GM12878 (cell line): ENCODE measurements around the gene HNRNPAB.
A peak's percentile ranks its signal among the peaks of the same experiment; 100 is the strongest.

Source experiments
- POLR2A ChIP-seq: IDR thresholded peaks from 2 replicates; pipeline ENCODE4 v1.6.1; 2011; ENCODE audit warnings: low read depth, mild to moderate bottlenecking, low read length
- TCF3 ChIP-seq: IDR thresholded peaks from 2 replicates; pipeline ENCODE4 v1.6.1; 2012; ENCODE audit warnings: low read depth, mild to moderate bottlenecking, low read length, borderline replicate concordance; ENCODE audit not compliant: insufficient read depth
- TF ChIP-seq, protein P1 (sequence below), 3 experiments: IDR thresholded peaks in 2 of 3; conservative IDR thresholded peaks in 1 of 3; 2 replicates each; pipeline ENCODE4 v1.5.1; 2011; ENCODE audit warnings: low read depth in 3 of 3, low read length in 3 of 3, mild to moderate bottlenecking in 3 of 3, control low read depth in 2 of 3, moderate library complexity in 2 of 3, inconsistent platforms in 1 of 3, mixed read lengths in 1 of 3; ENCODE audit not compliant: control insufficient read depth in 2 of 3, insufficient read depth in 1 of 3; ENCODE audit errors: extremely low read depth in 1 of 3

DNA sequence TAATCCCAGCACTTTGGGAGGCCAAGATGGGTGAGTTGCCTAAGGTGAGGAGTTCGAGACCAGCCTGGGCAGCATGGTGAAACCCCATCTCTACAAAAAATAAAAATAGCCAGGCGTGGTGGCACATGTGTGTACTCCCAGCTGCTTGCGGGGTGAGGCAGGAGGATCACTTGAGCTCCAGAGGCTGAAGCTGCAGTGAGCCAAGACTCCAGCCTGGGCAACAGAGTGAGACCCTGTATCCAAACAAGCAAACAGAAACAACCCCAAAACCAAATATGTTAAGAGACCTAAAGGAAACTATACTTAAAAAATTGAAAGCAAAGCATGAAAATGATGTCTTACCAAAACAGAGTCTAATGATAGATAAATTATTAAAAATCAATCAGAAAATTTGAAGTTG, 12.4 kb downstream of the HNRNPAB start:
- TF ChIP-seq POLR2A, result 0 out of 2 replicates have a peak, but pooled peaks have one; percentile 33
- TF ChIP-seq TCF3, result no peak
- TF ChIP-seq, protein P1, sequence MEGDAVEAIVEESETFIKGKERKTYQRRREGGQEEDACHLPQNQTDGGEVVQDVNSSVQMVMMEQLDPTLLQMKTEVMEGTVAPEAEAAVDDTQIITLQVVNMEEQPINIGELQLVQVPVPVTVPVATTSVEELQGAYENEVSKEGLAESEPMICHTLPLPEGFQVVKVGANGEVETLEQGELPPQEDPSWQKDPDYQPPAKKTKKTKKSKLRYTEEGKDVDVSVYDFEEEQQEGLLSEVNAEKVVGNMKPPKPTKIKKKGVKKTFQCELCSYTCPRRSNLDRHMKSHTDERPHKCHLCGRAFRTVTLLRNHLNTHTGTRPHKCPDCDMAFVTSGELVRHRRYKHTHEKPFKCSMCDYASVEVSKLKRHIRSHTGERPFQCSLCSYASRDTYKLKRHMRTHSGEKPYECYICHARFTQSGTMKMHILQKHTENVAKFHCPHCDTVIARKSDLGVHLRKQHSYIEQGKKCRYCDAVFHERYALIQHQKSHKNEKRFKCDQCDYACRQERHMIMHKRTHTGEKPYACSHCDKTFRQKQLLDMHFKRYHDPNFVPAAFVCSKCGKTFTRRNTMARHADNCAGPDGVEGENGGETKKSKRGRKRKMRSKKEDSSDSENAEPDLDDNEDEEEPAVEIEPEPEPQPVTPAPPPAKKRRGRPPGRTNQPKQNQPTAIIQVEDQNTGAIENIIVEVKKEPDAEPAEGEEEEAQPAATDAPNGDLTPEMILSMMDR (IDR thresholded peaks at IDR 0.05 in 2 of 3, conservative IDR thresholded peaks at IDR 0.05 in 1 of 3; ENCODE audit: control insufficient read depth in 2 of 3, extremely low read depth in 1 of 3, insufficient read depth in 1 of 3, low read depth in 3 of 3, low read length in 3 of 3), result no peak
